Mesenchymal stem cell (in vitro differentiated cells and primary cell): ENCODE results near the gene RIF1.

ENCODE experiments used
- DNase-seq: peaks from one replicate; pipeline ENCODE4 v3.0.0-alpha.2; 2013
- H2AFZ ChIP-seq: one replicate; pipeline ENCODE4 v1.6.1; 2013; ENCODE audit warnings: low read depth, mild to moderate bottlenecking, control low read depth, inconsistent platforms, low read length, moderate library complexity
- H2AK5ac ChIP-seq: 2 replicates; pipeline ENCODE4 v1.6.1; 2013; ENCODE audit warnings: low read length, moderate library complexity, mild to moderate bottlenecking, inconsistent platforms; ENCODE audit not compliant: severe bottlenecking
- H2BK120ac ChIP-seq: one replicate; pipeline ENCODE4 v1.6.1; 2013; ENCODE audit warnings: low read depth, mild to moderate bottlenecking, inconsistent platforms, low read length, moderate library complexity
- H2BK12ac ChIP-seq, 2 experiments: one replicate each; pipeline ENCODE4 v1.6.1; 2013; ENCODE audit warnings: inconsistent platforms in 2 of 2, low read length in 2 of 2, mild to moderate bottlenecking in 2 of 2, moderate library complexity in 2 of 2, control low read depth in 1 of 2
- H2BK15ac ChIP-seq: one replicate; pipeline ENCODE4 v1.6.1; 2013; ENCODE audit warnings: mild to moderate bottlenecking, low read depth, inconsistent platforms; ENCODE audit not compliant: poor library complexity, severe bottlenecking
- H2BK5ac ChIP-seq: 2 replicates; pipeline ENCODE4 v1.6.1; 2013; ENCODE audit warnings: low read depth, mild to moderate bottlenecking, low read length, control low read depth, inconsistent platforms; ENCODE audit not compliant: poor library complexity, severe bottlenecking
- H3K14ac ChIP-seq, 2 experiments: one replicate each; pipeline ENCODE4 v1.6.1; 2013; ENCODE audit warnings: inconsistent platforms in 2 of 2, low read length in 2 of 2, control low read depth in 1 of 2, mild to moderate bottlenecking in 1 of 2, moderate library complexity in 1 of 2
- H3K18ac ChIP-seq, 2 experiments: one replicate each; pipeline ENCODE4 v1.6.1; 2013; ENCODE audit warnings: inconsistent platforms in 2 of 2, low read length in 2 of 2, control low read depth in 1 of 2, low read depth in 1 of 2, mild to moderate bottlenecking in 1 of 2
- H3K23ac ChIP-seq, 2 experiments: one replicate each; pipeline ENCODE4 v1.6.1; 2013; ENCODE audit warnings: inconsistent platforms in 2 of 2, low read length in 2 of 2, mild to moderate bottlenecking in 2 of 2, moderate library complexity in 2 of 2, control low read depth in 1 of 2
- H3K27ac ChIP-seq: 2 replicates; pipeline ENCODE4 v1.5.1; 2013; ENCODE audit warnings: mild to moderate bottlenecking, moderate library complexity, low read length, control low read depth, inconsistent platforms; ENCODE audit not compliant: poor library complexity, severe bottlenecking
- H3K27me3 ChIP-seq, 2 experiments: 2 replicates each; pipeline versions ENCODE4 v1.6.1 to v1.7.0; 2013; ENCODE audit warnings: low read length in 2 of 2, mild to moderate bottlenecking in 2 of 2, moderate library complexity in 2 of 2, control low read depth in 1 of 2, inconsistent platforms in 1 of 2; ENCODE audit not compliant: control insufficient read depth in 1 of 2, insufficient read depth in 1 of 2
- H3K36me3 ChIP-seq, 2 experiments: 2 replicates each; pipeline versions ENCODE4 v1.6.1 to v1.7.0; 2013; ENCODE audit warnings: low read length in 2 of 2, control low read depth in 1 of 2, inconsistent platforms in 1 of 2, low read depth in 1 of 2, mild to moderate bottlenecking in 1 of 2; ENCODE audit not compliant: insufficient read depth in 2 of 2, control insufficient read depth in 1 of 2
- H3K4ac ChIP-seq, 2 experiments: one replicate each; pipeline ENCODE4 v1.6.1; 2013; ENCODE audit warnings: inconsistent platforms in 2 of 2, low read length in 2 of 2, mild to moderate bottlenecking in 2 of 2, moderate library complexity in 2 of 2, control low read depth in 1 of 2, low read depth in 1 of 2
- H3K4me1 ChIP-seq: 2 replicates; pipeline ENCODE4 v1.6.1; 2013; ENCODE audit warnings: low read depth, low read length, control low read depth; ENCODE audit not compliant: control insufficient read depth, insufficient read depth
- H3K4me2 ChIP-seq: 2 replicates; pipeline ENCODE4 v1.6.1; 2013; ENCODE audit warnings: low read length, mild to moderate bottlenecking, inconsistent platforms; ENCODE audit not compliant: poor library complexity, severe bottlenecking
- H3K4me3 ChIP-seq, 2 experiments: 2 replicates each; pipeline versions ENCODE4 v1.5.1 to v1.7.0; 2013; ENCODE audit warnings: low read length in 2 of 2, mild to moderate bottlenecking in 2 of 2, control low read depth in 1 of 2, low read depth in 1 of 2; ENCODE audit not compliant: insufficient read depth in 1 of 2
- H3K79me1 ChIP-seq: replicated peaks from 2 replicates; pipeline ENCODE4 v1.6.1; 2013; ENCODE audit warnings: mild to moderate bottlenecking, control low read depth, low read length, inconsistent platforms; ENCODE audit not compliant: poor library complexity, severe bottlenecking
- H3K9ac ChIP-seq: 2 replicates; pipeline ENCODE4 v1.7.0; 2013; ENCODE audit warnings: mild to moderate bottlenecking, low read length, moderate library complexity
- H3K9me3 ChIP-seq: 2 replicates; pipeline ENCODE4 v1.7.0; 2013; ENCODE audit warnings: mild to moderate bottlenecking, low read length; ENCODE audit not compliant: control insufficient read depth
- H4K8ac ChIP-seq: one replicate; pipeline ENCODE4 v1.6.1; 2013; ENCODE audit warnings: inconsistent platforms, mild to moderate bottlenecking, low read length, moderate library complexity
- H4K91ac ChIP-seq: one replicate; pipeline ENCODE4 v1.6.1; 2013; ENCODE audit warnings: mild to moderate bottlenecking, low read length, inconsistent platforms
- WGBS: methylation state at CpG from one replicate; pipeline ENCODE4 v1.1.7; 2013; ENCODE audit warnings: mixed read lengths; 5-methylcytosine and 5-hydroxymethylcytosine counted together

RIF1 gene

GRCh38 chr2:151491496-151491895 is 81.8 kb downstream of the RIF1 start:
- Histone ChIP-seq H2BK12ac (no peak overlapping the region), H3K14ac (no peak overlapping the region), H3K79me1 (peaks cover 1% of the 10 kb centered on the region), H4K8ac (no peak overlapping the region), H3K27me3 (no peaks in the 10 kb centered on the region), H3K18ac (no peak overlapping the region), H2AK5ac (no peak overlapping the region), H3K4ac (no peak overlapping the region), H3K4me1 (no peaks in the 10 kb centered on the region), H4K91ac (no peak overlapping the region), H3K23ac (no peak overlapping the region), H2BK120ac (no peak overlapping the region), H3K9ac (no peak overlapping the region), H2BK5ac (no peak overlapping the region), H3K4me2 (no peak overlapping the region), H3K27ac (no peak overlapping the region), H2BK15ac (no peak overlapping the region), H3K4me3 (no peak overlapping the region), H2AFZ (no peak overlapping the region), H3K9me3 (no peaks in the 10 kb centered on the region), H3K36me3 (peaks cover 0 to 16% of the 10 kb centered on the region in 2 experiments)
- WGBS = 72% methylated on average over 4 of the region's 4 CpGs
- peak; percentile 7 for DNase-seq

DNA sequence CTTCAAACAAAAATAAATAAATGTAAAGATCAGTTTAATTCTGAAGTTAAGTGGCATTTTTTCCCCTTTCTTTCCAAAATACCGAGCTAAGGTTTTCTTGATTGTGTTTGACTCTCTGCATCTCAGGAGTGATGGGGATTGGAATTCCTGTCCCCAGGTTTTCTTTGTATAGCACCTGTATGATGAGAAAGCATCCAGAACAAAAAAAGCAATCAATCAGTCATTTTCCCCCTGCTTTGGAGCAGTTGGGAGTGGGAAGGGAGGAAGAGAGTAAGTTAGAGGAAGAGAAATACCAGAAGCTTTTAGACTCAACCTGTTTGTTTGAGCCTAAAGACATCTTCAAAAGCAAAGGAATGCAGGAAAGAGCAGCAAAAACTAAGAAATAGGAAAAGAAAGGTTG is 88.5 kb downstream of the RIF1 start:
- H2AFZ ChIP-seq = no peak overlapping the region
- H3K14ac ChIP-seq = no peak overlapping the region
- no peak overlapping the region for H4K91ac ChIP-seq
- no peaks in the 10 kb centered on the region for H3K4me1 ChIP-seq
- H3K4ac ChIP-seq = no peak overlapping the region
- no peak overlapping the region for H3K18ac ChIP-seq
- H4K8ac ChIP-seq = no peak overlapping the region
- H2BK5ac ChIP-seq = no peak overlapping the region
- H3K9me3 ChIP-seq = no peaks in the 10 kb centered on the region
- no peak overlapping the region for H2BK12ac ChIP-seq
- H3K36me3 ChIP-seq = no peaks in the 10 kb centered on the region
- WGBS = no CpG with 5 or more reads among the region's 1 CpG
- no peak overlapping the region for H2BK120ac ChIP-seq
- H3K4me2 ChIP-seq = no peak overlapping the region
- no peaks in the 10 kb centered on the region for H3K27me3 ChIP-seq
- no peak overlapping the region for H3K27ac ChIP-seq
- no peak overlapping the region for H2AK5ac ChIP-seq
- H2BK15ac ChIP-seq = no peak overlapping the region
- no peak for DNase-seq
- no peak overlapping the region for H3K9ac ChIP-seq
- H3K79me1 ChIP-seq = no peaks in the 10 kb centered on the region
- H3K4me3 ChIP-seq = no peak overlapping the region
- no peak overlapping the region for H3K23ac ChIP-seq

- 100% methylated on average over 4 of the region's 4 CpGs for WGBS
Observed at GRCh38 chr2:151506170-151506569, 96.5 kb downstream of the RIF1 start.

DNA sequence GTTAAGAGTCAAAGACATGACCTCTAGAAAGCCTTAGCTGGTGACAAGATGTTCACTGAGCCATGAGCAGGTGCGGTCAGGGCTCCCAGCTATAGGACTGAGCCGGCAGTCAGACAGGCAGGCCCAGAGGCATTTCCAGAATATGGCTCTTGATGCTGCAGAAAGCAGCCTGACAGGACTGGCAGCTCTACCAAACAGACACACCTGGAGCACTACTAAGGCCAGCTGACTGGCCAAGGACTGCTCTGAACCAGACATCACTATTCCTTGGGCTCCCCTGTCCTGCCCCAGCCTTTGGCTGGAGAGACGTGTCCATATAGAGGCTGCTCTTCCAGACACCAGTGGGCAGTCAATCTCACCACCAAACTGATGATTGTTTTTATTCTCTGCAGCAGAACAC is 98.8 kb downstream of the RIF1 start:
- H3K9me3 ChIP-seq = no peaks in the 10 kb centered on the region
- no peak overlapping the region for H3K4me3 ChIP-seq
- no peak overlapping the region for H4K8ac ChIP-seq
- no peak overlapping the region for H2AK5ac ChIP-seq
- H3K23ac ChIP-seq = no peak overlapping the region
- DNase-seq = no peak
- H2BK15ac ChIP-seq = no peak overlapping the region
- H2BK5ac ChIP-seq = no peak overlapping the region
- H4K91ac ChIP-seq = no peak overlapping the region
- no peak overlapping the region for H2BK120ac ChIP-seq
- H3K4me2 ChIP-seq = no peak overlapping the region
- no peak overlapping the region for H3K27ac ChIP-seq
- no peak overlapping the region for H3K18ac ChIP-seq
- H3K4ac ChIP-seq = no peak overlapping the region
- no peak overlapping the region for H3K14ac ChIP-seq
- no peak overlapping the region for H2AFZ ChIP-seq
- no peaks in the 10 kb centered on the region for H3K4me1 ChIP-seq
- no peaks in the 10 kb centered on the region for H3K27me3 ChIP-seq
- no peaks in the 10 kb centered on the region for H3K79me1 ChIP-seq
- H2BK12ac ChIP-seq = no peak overlapping the region
- H3K36me3 ChIP-seq = peaks cover 3 to 5% of the 10 kb centered on the region in 2 experiments
- 97% methylated on average over 3 of the region's 3 CpGs for WGBS
- no peak overlapping the region for H3K9ac ChIP-seq

More at GRCh38 chr2:151506170-151506569, 96.5 kb downstream of the RIF1 start:
- Histone ChIP-seq H2BK120ac (no peak overlapping the region), H3K4me3 (no peak overlapping the region), H3K23ac (no peak overlapping the region), H2BK12ac (no peak overlapping the region), H3K79me1 (no peaks in the 10 kb centered on the region), H3K9ac (no peak overlapping the region), H3K14ac (no peak overlapping the region), H3K18ac (no peak overlapping the region), H2BK5ac (no peak overlapping the region), H4K8ac (no peak overlapping the region), H2AK5ac (no peak overlapping the region), H3K36me3 (peaks cover 3 to 5% of the 10 kb centered on the region in 2 experiments), H3K4me1 (no peaks in the 10 kb centered on the region), H4K91ac (no peak overlapping the region), H3K9me3 (no peaks in the 10 kb centered on the region), H3K27ac (no peak overlapping the region), H3K27me3 (no peaks in the 10 kb centered on the region), H3K4ac (no peak overlapping the region), H3K4me2 (no peak overlapping the region), H2AFZ (no peak overlapping the region), H2BK15ac (no peak overlapping the region)
- DNase-seq = no peak
